MM.1S (cell line): Measurements from ENCODE around the gene NKX2-2.
"Not testable (repeated sequence)": the region's sequence is repeated elsewhere in the genome, so short reads cannot be mapped to it uniquely, and the experiment has no call there.

Experiments
- DNase-seq: peaks from one replicate; pipeline ENCODE4 v3.0.0-alpha.2; 2015
- H2AFZ ChIP-seq: fragments of 300-600 bp; sonication (generic); 2 replicates; pipeline ENCODE4 v1.6.0; 2016; ENCODE audit warnings: antibody characterized with exemption, low read length
- H3F3A ChIP-seq: fragments of 300-600 bp; sonication (generic); 2 replicates; pipeline ENCODE4 v1.6.1; 2016; ENCODE audit warnings: mild to moderate bottlenecking, antibody characterized with exemption, low read length, moderate library complexity, mixed read lengths; ENCODE audit not compliant: insufficient read depth
- H3K27ac ChIP-seq: fragments of 300-600 bp; sonication (generic); 2 replicates; pipeline ENCODE4 v1.5.1; 2016; ENCODE audit warnings: mild to moderate bottlenecking, low read length
- H3K27me3 ChIP-seq: fragments of 300-600 bp; sonication (generic); replicated peaks from 2 replicates; pipeline ENCODE4 v1.6.0; 2016; ENCODE audit warnings: low read length; ENCODE audit not compliant: insufficient read depth
- H3K36me3 ChIP-seq: fragments of 300-600 bp; sonication (generic); replicated peaks from 2 replicates; pipeline ENCODE4 v1.6.1; 2016; ENCODE audit warnings: mild to moderate bottlenecking, low read length, mixed read lengths; ENCODE audit not compliant: insufficient read depth
- H3K4me1 ChIP-seq: fragments of 300-600 bp; sonication (generic); 2 replicates; pipeline ENCODE4 v1.6.1; 2016; ENCODE audit warnings: low read length, mixed read lengths
- H3K4me2 ChIP-seq: fragments of 300-600 bp; sonication (generic); 2 replicates; pipeline ENCODE4 v1.6.0; 2016; ENCODE audit warnings: low read depth, low read length
- H3K4me3 ChIP-seq: fragments of 300-600 bp; sonication (generic); 2 replicates; pipeline ENCODE4 v1.5.1; 2016; ENCODE audit warnings: low read length, mixed read lengths
- H3K79me2 ChIP-seq: fragments of 300-600 bp; sonication (generic); 2 replicates; pipeline ENCODE4 v1.6.1; 2016; ENCODE audit warnings: mixed run types, low read length, mixed read lengths
- H3K9ac ChIP-seq: fragments of 300-600 bp; sonication (generic); 2 replicates; pipeline ENCODE4 v1.6.1; 2016; ENCODE audit warnings: low read length, mixed read lengths
- H3K9me2 ChIP-seq: fragments of 300-600 bp; sonication (generic); replicated peaks from 2 replicates; pipeline ENCODE4 v1.6.1; 2016; ENCODE audit warnings: mild to moderate bottlenecking, low read length, mixed read lengths; ENCODE audit not compliant: insufficient read depth
- H3K9me3 ChIP-seq: fragments of 300-600 bp; sonication (generic); replicated peaks from 2 replicates; pipeline ENCODE4 v1.6.1; 2016; ENCODE audit warnings: mild to moderate bottlenecking, low read length, mixed read lengths; ENCODE audit not compliant: insufficient read depth
- H4K20me1 ChIP-seq: fragments of 300-600 bp; sonication (generic); 2 replicates; pipeline ENCODE4 v1.6.1; 2016; ENCODE audit warnings: mild to moderate bottlenecking, low read length, moderate library complexity, mixed read lengths; ENCODE audit not compliant: insufficient read depth
- CTCF ChIP-seq: fragments of 300-600 bp; sonication (generic); IDR thresholded peaks from 2 replicates; pipeline ENCODE4 v1.5.1; 2016; ENCODE audit warnings: antibody characterized with exemption, low read length, mixed read lengths
- EZH2 ChIP-seq: fragments of 300-600 bp; sonication (generic); optimal IDR thresholded peaks from 2 replicates; pipeline ENCODE3; 2017; ENCODE audit warnings: low read depth, mild to moderate bottlenecking, antibody characterized with exemption, low read length, mixed read lengths
- EZH2phosphoT487 ChIP-seq: fragments of 300-600 bp; sonication (generic); IDR thresholded peaks from 2 replicates; pipeline ENCODE4 v1.6.1; 2018; ENCODE audit warnings: antibody characterized with exemption, low read length

The NKX2-2 gene

GRCh38 chr20:21493049-21493448, 20.8 kb downstream of the NKX2-2 start:
- Histone ChIP-seq H3K9ac (no peak overlapping the region), H3K4me2 (no peak overlapping the region)

DNA sequence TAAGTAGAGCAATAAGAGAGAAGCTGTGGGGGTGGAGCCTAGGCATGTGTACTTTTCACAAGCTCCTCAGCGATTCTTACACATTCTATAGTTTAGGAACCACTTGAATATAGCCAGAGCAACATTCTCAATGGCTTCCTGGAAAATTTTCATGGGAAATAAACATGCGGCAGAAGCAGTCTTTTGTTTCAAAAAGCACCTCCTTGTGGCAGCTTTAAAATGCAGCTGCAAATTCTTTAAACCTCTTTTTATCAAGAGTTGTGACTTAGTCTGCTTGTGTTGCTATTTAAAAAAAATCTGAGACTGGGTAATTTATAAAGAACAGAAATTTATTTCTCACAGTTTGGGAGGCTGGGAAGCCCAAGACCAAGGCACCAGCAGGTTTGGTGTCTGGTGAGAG, 23.8 kb downstream of the NKX2-2 start:
- Histone ChIP-seq H3K4me3 (no peak overlapping the region), H3K4me1 (no peaks in the 10 kb centered on the region), H3K36me3 (no peaks in the 10 kb centered on the region), H3K9ac (no peak overlapping the region), H3K27me3 (no peaks in the 10 kb centered on the region), H4K20me1 (no peaks in the 10 kb centered on the region), H2AFZ (no peak overlapping the region), H3K9me3 (no peaks in the 10 kb centered on the region), H3K4me2 (no peak overlapping the region), H3K9me2 (no peaks in the 10 kb centered on the region), H3K79me2 (no peaks in the 10 kb centered on the region), H3F3A (no peaks in the 10 kb centered on the region), H3K27ac (no peak overlapping the region)
- TF ChIP-seq EZH2phosphoT487 (no peak), EZH2 (no peak), CTCF (no peak)
- no peak for DNase-seq

More at GRCh38 chr20:21493049-21493448, 20.8 kb downstream of the NKX2-2 start:
- no peaks in the 10 kb centered on the region for H3K79me2 ChIP-seq
- H3K27ac ChIP-seq: no peak overlapping the region
- no peaks in the 10 kb centered on the region for H3K4me1 ChIP-seq
- TF ChIP-seq EZH2: no peak
- no peak for TF ChIP-seq CTCF
- TF ChIP-seq EZH2phosphoT487: no peak
- H3K9me3 ChIP-seq: no peaks in the 10 kb centered on the region
- H3K27me3 ChIP-seq: no peaks in the 10 kb centered on the region
- DNase-seq: no peak
- no peaks in the 10 kb centered on the region for H3F3A ChIP-seq
- H2AFZ ChIP-seq: no peak overlapping the region
- H3K36me3 ChIP-seq: no peaks in the 10 kb centered on the region
- no peaks in the 10 kb centered on the region for H4K20me1 ChIP-seq
- no peak overlapping the region for H3K4me3 ChIP-seq
- no peaks in the 10 kb centered on the region for H3K9me2 ChIP-seq

GRCh38 chr20:21480144-21480543, 33.7 kb downstream of the NKX2-2 start:
- H3K9me2 ChIP-seq, H3K36me3 ChIP-seq, H3K4me2 ChIP-seq, H3K9me3 ChIP-seq, H3K79me2 ChIP-seq, H3K4me1 ChIP-seq, H3K9ac ChIP-seq, H4K20me1 ChIP-seq, H3K27ac ChIP-seq, DNase-seq, H3K4me3 ChIP-seq, H2AFZ ChIP-seq, H3K27me3 ChIP-seq, H3F3A ChIP-seq: not testable (repeated sequence)

GRCh38 chr20:21465799-21466198, 48.1 kb downstream of the NKX2-2 start:
- H3K79me2 ChIP-seq: no peaks in the 10 kb centered on the region
- no peak overlapping the region for H3K9ac ChIP-seq
- H4K20me1 ChIP-seq: no peaks in the 10 kb centered on the region
- no peak for DNase-seq
- H3K36me3 ChIP-seq: no peaks in the 10 kb centered on the region
- H3K9me3 ChIP-seq: no peaks in the 10 kb centered on the region
- H3K4me1 ChIP-seq: no peaks in the 10 kb centered on the region
- TF ChIP-seq EZH2phosphoT487 (no peak), EZH2 (no peak), CTCF (no peak)
- no peak overlapping the region for H3K4me3 ChIP-seq
- H2AFZ ChIP-seq: no peak overlapping the region
- no peaks in the 10 kb centered on the region for H3F3A ChIP-seq
- H3K27me3 ChIP-seq: no peaks in the 10 kb centered on the region
- H3K27ac ChIP-seq: no peak overlapping the region
- H3K4me2 ChIP-seq: no peak overlapping the region
- H3K9me2 ChIP-seq: no peaks in the 10 kb centered on the region
